GM19455 (cell line): ENCODE measurements around the gene TYR.
"Not testable (repeated sequence)": the region's sequence is repeated elsewhere in the genome, so short reads cannot be mapped to it uniquely, and the experiment has no call there.

ENCODE experiments used
- ATAC-seq: cut with Tn5 transposase; IDR thresholded peaks from one replicate; pipeline ENCODE4 v1.9.1; 2021; ENCODE audit not compliant: unreplicated experiment

Gene TYR

GRCh38 chr11:89267660-89268302, 90.1 kb downstream of the TYR start:
- ATAC-seq, result no peak

GRCh38 chr11:89272540-89273088, 94.9 kb downstream of the TYR start:
- ATAC-seq, result not testable (repeated sequence)

GRCh38 chr11:89273220-89273619, 95.5 kb downstream of the TYR start:
- not testable (repeated sequence) for ATAC-seq

- ATAC-seq, result no peak
Measured at GRCh38 chr11:89275966-89276365, 98.3 kb downstream of the TYR start.

GRCh38 chr11:89279176-89279575, 101.5 kb downstream of the TYR start:
- no peak for ATAC-seq

GRCh38 chr11:89281032-89281677, 103.5 kb downstream of the TYR start:
- not testable (repeated sequence) for ATAC-seq

- not testable (repeated sequence) for ATAC-seq
Measured at GRCh38 chr11:89286601-89287000, 108.9 kb downstream of the TYR start.

GRCh38 chr11:89288004-89288403, 110.3 kb downstream of the TYR start:
- not testable (repeated sequence) for ATAC-seq

- no peak for ATAC-seq
Measured at GRCh38 chr11:89293965-89294679, 116.4 kb downstream of the TYR start.

GRCh38 chr11:89295023-89295422, 117.3 kb downstream of the TYR start:
- ATAC-seq, result not testable (repeated sequence)

- ATAC-seq, result not testable (repeated sequence)
Measured at GRCh38 chr11:89303029-89303428, 125.4 kb downstream of the TYR start.

GRCh38 chr11:89308272-89308671, 130.6 kb downstream of the TYR start:
- not testable (repeated sequence) for ATAC-seq

- not testable (repeated sequence) for ATAC-seq
Measured at GRCh38 chr11:89309321-89309985, 131.8 kb downstream of the TYR start.

- ATAC-seq, result not testable (repeated sequence)
Measured at GRCh38 chr11:89310607-89311006, 132.9 kb downstream of the TYR start.

- no peak for ATAC-seq
Measured at GRCh38 chr11:89321401-89321800, 143.7 kb downstream of the TYR start.

- ATAC-seq, result no peak
Measured at GRCh38 chr11:89327885-89328284, 150.2 kb downstream of the TYR start.

GRCh38 chr11:89331940-89332339, 154.3 kb downstream of the TYR start:
- not testable (repeated sequence) for ATAC-seq

GRCh38 chr11:89333704-89334103, 156.0 kb downstream of the TYR start:
- ATAC-seq, result not testable (repeated sequence)

GRCh38 chr11:89337100-89337650, 159.5 kb downstream of the TYR start:
- ATAC-seq, result not testable (repeated sequence)

- not testable (repeated sequence) for ATAC-seq
Measured at GRCh38 chr11:89338073-89338472, 160.4 kb downstream of the TYR start.

- ATAC-seq, result not testable (repeated sequence)
Measured at GRCh38 chr11:89340450-89340849, 162.8 kb downstream of the TYR start.
